OCI-LY1 (cell line): ENCODE measurements around the gene SYT7.
A peak's percentile ranks its signal among the peaks of the same experiment; 100 is the strongest.

Experiments
- H2AFZ ChIP-seq: fragments of 200-600 bp; sonication (generic), shearing (Covaris generic); 2 replicates; pipeline ENCODE4 v1.6.0; 2014; ENCODE audit warnings: antibody characterized with exemption, mild to moderate bottlenecking, low read length
- H3F3A ChIP-seq: fragments of 200-600 bp; sonication (generic), shearing (Covaris generic); 2 replicates; pipeline ENCODE4 v1.6.0; 2014; ENCODE audit warnings: mild to moderate bottlenecking, antibody characterized with exemption, low read length, moderate library complexity; ENCODE audit not compliant: insufficient read depth
- H3K27ac ChIP-seq: fragments of 200-600 bp; sonication (generic); 2 replicates; pipeline ENCODE4 v1.5.1; 2014; ENCODE audit warnings: low read length, mixed run types, mild to moderate bottlenecking, low read depth; ENCODE audit not compliant: poor library complexity, severe bottlenecking
- H3K27me3 ChIP-seq: fragments of 200-600 bp; sonication (generic); 2 replicates; pipeline ENCODE4 v1.6.0; 2014; ENCODE audit warnings: antibody characterized with exemption, mild to moderate bottlenecking, low read length, moderate library complexity; ENCODE audit not compliant: insufficient read depth
- H3K36me3 ChIP-seq: fragments of 200-600 bp; sonication (generic); 2 replicates; pipeline ENCODE4 v1.6.1; 2014; ENCODE audit warnings: mild to moderate bottlenecking, antibody characterized with exemption, low read length, moderate library complexity, mixed read lengths; ENCODE audit not compliant: insufficient read depth
- H3K4me1 ChIP-seq: fragments of 200-600 bp; sonication (generic); 2 replicates; pipeline ENCODE4 v1.5.1; 2014; ENCODE audit warnings: mild to moderate bottlenecking, low read length, moderate library complexity; ENCODE audit not compliant: insufficient read depth, severe bottlenecking
- H3K4me2 ChIP-seq: fragments of 200-600 bp; sonication (generic), shearing (Covaris generic); 2 replicates; pipeline ENCODE4 v1.6.1; 2014; ENCODE audit warnings: low read length
- H3K4me3 ChIP-seq: fragments of 200-600 bp; sonication (generic); 2 replicates; pipeline ENCODE4 v1.5.1; 2014; ENCODE audit warnings: low read length, low read depth, mild to moderate bottlenecking, mixed read lengths; ENCODE audit not compliant: poor library complexity, severe bottlenecking
- H3K79me2 ChIP-seq: fragments of 200-600 bp; shearing (Covaris generic); 2 replicates; pipeline ENCODE4 v1.6.1; 2016; ENCODE audit warnings: mixed run types, low read length, mixed read lengths; ENCODE audit not compliant: insufficient read depth
- H3K9ac ChIP-seq: fragments of 200-600 bp; sonication (generic), shearing (Covaris generic); 2 replicates; pipeline ENCODE4 v1.6.1; 2014; ENCODE audit warnings: mild to moderate bottlenecking, low read length, mixed read lengths
- H3K9me2 ChIP-seq: fragments of 200-600 bp; sonication (generic), shearing (Covaris generic); 2 replicates; pipeline ENCODE4 v1.6.1; 2014; ENCODE audit warnings: low read depth, mild to moderate bottlenecking, low read length, mixed read lengths
- H3K9me3 ChIP-seq: fragments of 200-600 bp; shearing (Covaris generic); 2 replicates; pipeline ENCODE4 v1.6.1; 2014; ENCODE audit warnings: low read length, mixed read lengths
- H4K20me1 ChIP-seq: fragments of 200-600 bp; sonication (generic), shearing (Covaris generic); 2 replicates; pipeline ENCODE4 v1.6.0; 2016; ENCODE audit warnings: mild to moderate bottlenecking, low read length; ENCODE audit not compliant: insufficient read depth
- CTCF ChIP-seq: fragments of 200-600 bp; sonication (generic), shearing (Covaris generic); IDR thresholded peaks from 2 replicates; pipeline ENCODE4 v1.5.1; 2017; ENCODE audit warnings: mild to moderate bottlenecking, antibody characterized with exemption, low read length, moderate library complexity, mixed read lengths
- EZH2 ChIP-seq: fragments of 200-600 bp; sonication (generic), shearing (Covaris generic); IDR thresholded peaks from 2 replicates; pipeline ENCODE4 v1.8.0; 2017; ENCODE audit warnings: borderline replicate concordance, mixed run types, mild to moderate bottlenecking, antibody characterized with exemption, low read length, moderate library complexity, mixed read lengths

SYT7 gene

GRCh38 chr11:61628662-61628970 is 47.7 kb upstream of the SYT7 start:
- H3K4me1 ChIP-seq = no peaks in the 10 kb centered on the region

GRCh38 chr11:61627850-61628661 is 47.2 kb upstream of the SYT7 start:
- Histone ChIP-seq H3K79me2 (no peaks in the 10 kb centered on the region), H3K36me3 (no peaks in the 10 kb centered on the region), H3K4me3 (no peak overlapping the region), H3K9ac (no peak overlapping the region), H3F3A (no peaks in the 10 kb centered on the region), H2AFZ (no peak overlapping the region), H3K4me1 (no peaks in the 10 kb centered on the region), H3K27ac (no peak overlapping the region), H3K4me2 (no peak overlapping the region), H3K9me2 (no peaks in the 10 kb centered on the region), H3K9me3 (no peaks in the 10 kb centered on the region), H3K27me3 (no peaks in the 10 kb centered on the region), H4K20me1 (no peaks in the 10 kb centered on the region)
- TF ChIP-seq CTCF = peak; percentile 76
- TF ChIP-seq EZH2 = no peak

More at GRCh38 chr11:61628662-61628970, 47.7 kb upstream of the SYT7 start:
- no peaks in the 10 kb centered on the region for H3K79me2 ChIP-seq
- no peaks in the 10 kb centered on the region for H4K20me1 ChIP-seq
- no peak overlapping the region for H3K9ac ChIP-seq
- no peaks in the 10 kb centered on the region for H3K9me2 ChIP-seq
- H3F3A ChIP-seq = no peaks in the 10 kb centered on the region
- H3K4me2 ChIP-seq = no peak overlapping the region
- H3K36me3 ChIP-seq = no peaks in the 10 kb centered on the region
- H3K27me3 ChIP-seq = no peaks in the 10 kb centered on the region
- H2AFZ ChIP-seq = no peak overlapping the region
- no peak overlapping the region for H3K27ac ChIP-seq
- H3K4me3 ChIP-seq = no peak overlapping the region
- no peaks in the 10 kb centered on the region for H3K9me3 ChIP-seq
- TF ChIP-seq EZH2 = no peak
- no peak for TF ChIP-seq CTCF

GRCh38 chr11:61626580-61627380 is 45.9 kb upstream of the SYT7 start:
- H4K20me1 ChIP-seq = no peaks in the 10 kb centered on the region
- H3K4me1 ChIP-seq = no peaks in the 10 kb centered on the region
- H3K4me3 ChIP-seq = no peak overlapping the region
- no peak overlapping the region for H3K9ac ChIP-seq
- no peaks in the 10 kb centered on the region for H3K9me2 ChIP-seq
- no peak overlapping the region for H2AFZ ChIP-seq
- TF ChIP-seq CTCF (no peak), EZH2 (no peak)
- no peaks in the 10 kb centered on the region for H3K79me2 ChIP-seq
- H3K27ac ChIP-seq = no peak overlapping the region
- no peaks in the 10 kb centered on the region for H3K36me3 ChIP-seq
- H3K9me3 ChIP-seq = no peaks in the 10 kb centered on the region
- no peaks in the 10 kb centered on the region for H3K27me3 ChIP-seq
- H3F3A ChIP-seq = no peaks in the 10 kb centered on the region
- H3K4me2 ChIP-seq = no peak overlapping the region
